ENCODE data around the gene TRIB2.
A peak's percentile ranks its signal among the peaks of the same experiment; 100 is the strongest.

TRIB2 gene

DNA sequence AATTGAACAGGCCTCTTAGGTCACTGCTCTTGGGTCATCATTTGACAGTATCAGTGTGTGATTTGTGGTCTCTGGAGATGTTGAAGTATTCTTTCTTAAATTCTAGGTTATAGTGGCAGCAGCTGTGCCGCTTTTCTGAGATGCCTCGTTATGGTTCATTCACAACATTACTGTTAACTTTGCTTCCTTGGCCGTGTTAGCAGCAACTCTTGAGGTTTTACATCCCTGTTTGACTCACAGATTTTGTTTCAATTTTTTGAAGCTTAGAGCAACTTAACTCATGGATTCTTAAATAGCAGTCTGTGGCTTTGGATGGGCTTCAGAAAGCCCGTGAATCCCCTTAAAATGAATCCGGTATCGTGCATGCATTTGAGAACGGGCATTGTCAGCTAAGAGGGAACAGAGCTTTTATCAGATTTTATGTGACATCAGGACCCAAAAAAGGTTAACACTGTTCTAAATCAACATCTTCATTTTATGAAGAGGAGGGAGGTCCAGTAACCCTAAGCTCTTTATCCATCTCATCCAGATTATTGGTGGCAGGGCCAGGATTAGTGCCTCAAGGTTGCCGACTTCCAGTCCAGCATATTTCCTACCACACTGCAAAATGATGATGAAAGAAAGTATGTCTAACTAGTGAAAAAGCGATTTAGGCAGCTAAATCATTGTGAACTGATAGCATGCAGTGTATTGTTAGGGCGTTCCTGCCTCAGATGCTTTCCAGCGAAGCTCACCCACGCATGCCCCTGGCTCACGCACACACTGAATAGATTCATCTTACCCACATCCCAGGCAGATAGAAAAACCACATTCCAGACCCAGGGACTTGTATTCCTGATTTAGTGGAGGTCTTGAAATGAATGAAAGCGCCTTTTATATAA, 5.1 kb downstream of the TRIB2 start:
- DNase-seq = no peak

DNA sequence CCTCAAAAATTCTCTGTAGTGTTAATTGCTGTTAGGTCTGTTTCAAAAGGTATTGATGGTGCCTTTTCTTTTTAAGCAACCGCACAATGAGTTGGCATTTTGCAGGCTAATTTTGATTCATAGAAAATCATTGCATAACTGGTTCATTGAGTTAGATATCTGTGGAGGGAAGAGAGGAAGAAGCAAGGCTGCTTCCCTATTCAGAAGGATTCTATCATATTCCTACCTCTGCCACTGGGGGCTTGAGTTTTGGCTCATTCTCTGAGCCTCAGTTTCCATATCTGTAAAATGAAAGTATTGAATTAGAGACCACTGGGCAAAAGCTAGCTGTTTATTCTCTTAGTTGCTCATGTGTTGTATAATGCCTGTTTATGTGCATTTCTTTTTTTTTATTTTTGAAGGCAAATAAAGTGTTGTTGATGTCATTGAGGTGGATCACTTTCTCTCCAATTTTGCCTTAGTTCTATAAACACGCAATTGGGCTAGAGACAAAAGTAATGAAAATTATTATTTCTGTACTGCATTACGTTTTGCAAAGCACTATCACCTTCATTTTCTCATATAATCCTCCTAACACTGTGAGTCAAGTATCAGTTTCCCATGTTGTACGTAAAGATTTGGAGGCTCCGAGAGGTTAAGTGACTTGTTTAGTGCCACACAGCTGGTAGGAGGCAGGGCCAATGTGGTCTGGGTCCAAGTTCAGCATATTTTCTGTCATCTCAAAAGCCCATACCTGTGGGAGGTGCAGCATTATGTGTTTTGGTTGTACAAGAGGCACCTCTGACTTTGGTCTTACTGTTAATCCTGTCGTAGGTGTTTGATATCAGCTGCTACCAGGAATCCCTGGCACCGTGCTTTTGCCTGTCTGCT, 5.9 kb downstream of the TRIB2 start:
- no peak for DNase-seq

DNA sequence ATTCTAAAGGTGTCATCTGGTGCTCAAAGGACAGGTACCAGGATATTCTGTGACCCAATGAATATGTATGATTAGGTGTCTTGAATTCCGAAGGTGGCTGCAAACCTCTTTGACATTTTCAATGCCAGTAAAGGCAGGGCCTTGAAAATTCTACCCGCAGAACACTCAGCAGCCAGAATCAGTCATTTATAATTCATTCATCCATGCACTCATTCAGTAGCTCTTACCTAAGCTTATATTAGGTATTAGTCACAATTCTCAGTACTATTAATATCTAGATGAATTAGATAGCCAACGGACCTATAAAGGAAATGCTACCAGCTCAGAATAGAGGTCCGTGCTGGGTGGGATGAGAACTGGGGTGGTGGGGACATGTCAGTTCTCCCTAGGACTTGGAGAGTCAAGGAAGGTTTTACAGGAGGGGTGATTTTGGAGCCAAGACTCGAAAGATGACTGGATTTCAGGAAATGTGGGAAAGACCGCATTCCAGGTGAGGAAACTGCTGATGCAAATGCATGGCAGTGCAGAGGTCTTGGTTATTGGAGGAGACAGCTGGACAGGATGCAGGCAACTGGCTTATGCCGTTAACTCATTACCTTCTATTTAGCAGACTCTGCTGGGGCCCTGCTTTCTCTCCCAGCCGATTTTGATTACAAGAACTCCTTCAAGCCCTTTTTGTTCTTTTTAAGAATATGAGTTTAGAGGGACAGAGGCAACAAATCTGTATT, 7.2 kb downstream of the TRIB2 start:
- DNase-seq = no peak

DNA sequence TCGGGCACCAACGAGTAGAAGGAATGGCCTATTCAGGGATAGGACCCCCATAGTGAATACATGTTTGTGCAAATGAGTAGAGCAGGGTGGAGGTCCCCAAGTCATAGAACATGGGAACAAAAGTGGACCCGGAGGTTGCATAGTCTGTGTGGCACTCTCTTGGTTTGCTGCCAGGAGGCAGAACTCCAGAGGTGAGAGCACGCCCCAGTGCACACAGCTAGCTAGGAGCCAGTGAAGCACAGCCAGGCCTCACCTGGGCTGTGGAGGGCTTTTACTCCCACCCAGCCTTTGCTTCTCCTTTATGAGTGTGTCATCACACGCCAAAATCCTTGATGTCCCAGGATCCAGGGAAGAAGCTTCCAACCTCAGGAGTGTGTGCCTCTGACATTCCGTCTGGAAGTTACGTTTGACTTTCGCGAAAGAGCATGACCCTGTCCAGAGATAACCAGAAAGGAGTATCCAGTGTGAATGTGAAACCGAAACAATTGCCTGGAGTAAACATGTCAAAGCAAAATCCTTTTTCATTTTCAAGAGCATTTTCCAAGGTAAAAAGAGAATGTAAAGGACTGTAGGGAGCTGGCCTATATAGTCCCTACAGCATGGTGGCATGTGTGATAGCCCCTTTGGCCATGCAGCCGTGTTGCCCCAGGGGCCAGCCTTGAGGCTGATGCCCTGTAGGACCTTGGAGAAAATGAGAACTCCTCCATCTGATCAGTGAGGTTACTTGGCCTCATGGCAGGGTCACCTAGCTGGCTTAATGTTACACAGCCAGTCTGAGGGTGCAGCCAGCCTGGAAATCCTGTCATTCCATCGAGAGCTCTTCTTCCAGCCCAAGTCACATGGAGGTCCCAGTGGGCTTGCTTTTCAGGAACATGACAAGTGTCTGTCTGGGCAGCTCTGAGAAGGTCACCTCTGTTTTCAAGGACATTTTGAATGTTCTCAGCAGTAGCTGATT, 8.8 kb downstream of the TRIB2 start:
- DNase-seq = no peak

DNA sequence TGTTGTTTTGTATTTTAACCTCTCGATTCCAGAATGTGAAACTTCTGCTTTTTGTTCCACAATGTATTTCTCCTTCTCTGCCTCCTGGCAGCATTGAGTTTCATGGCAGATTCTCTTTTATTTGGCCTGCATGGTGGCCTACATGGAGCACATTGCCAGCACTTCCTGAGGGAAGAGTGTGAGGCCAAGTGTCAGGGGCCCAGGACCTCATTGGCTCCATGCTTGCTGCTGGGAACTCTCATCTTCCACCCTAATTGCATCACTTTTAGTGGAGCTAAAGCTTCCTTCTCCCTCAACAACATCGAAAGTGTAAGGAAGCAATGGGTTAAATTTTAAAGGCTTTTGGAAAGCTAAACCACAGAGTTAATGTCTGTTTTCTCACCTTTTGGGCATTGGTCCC, 9.5 kb downstream of the TRIB2 start:
- no peak for DNase-seq

DNA sequence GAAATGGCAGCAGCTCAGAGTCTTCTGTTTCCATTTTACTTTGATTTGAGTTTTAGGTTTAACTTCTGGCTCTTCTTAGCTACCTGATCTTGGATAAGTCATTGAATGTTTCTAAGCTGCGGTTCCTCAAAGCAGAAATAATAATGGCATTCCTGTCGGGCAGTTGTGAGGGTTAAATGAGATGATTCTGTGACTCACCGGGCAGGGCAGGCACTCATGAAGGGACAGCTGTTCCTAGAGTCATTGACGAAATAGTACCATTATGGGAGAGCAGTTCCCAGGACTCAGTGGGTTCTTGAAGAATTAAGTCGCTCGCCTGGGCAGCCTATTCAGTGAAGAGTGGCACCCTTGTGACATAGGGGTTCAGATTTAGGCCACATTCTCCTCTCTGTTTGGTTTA, 10.3 kb downstream of the TRIB2 start:
- no peak for DNase-seq

DNA sequence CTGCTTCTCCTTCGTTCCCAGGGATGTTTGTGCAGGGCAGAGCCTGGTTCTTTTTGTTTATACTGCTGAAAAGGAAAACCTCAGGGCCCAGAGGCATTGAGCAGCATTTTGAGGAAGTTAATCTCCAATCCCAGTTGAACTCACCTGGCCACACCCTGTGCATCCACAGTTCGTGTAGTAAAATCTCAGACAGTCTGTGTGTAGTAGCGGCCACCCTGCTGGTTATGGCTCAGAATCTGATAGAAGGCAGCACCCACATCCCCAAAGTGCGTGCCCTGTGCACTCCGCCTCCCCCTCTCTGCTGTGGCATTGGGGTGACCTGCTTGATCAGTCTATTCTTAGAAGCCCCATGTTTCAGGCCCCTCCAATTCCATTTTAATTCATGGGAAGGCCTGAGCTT, 10.9 kb downstream of the TRIB2 start:
- no peak for DNase-seq

DNA sequence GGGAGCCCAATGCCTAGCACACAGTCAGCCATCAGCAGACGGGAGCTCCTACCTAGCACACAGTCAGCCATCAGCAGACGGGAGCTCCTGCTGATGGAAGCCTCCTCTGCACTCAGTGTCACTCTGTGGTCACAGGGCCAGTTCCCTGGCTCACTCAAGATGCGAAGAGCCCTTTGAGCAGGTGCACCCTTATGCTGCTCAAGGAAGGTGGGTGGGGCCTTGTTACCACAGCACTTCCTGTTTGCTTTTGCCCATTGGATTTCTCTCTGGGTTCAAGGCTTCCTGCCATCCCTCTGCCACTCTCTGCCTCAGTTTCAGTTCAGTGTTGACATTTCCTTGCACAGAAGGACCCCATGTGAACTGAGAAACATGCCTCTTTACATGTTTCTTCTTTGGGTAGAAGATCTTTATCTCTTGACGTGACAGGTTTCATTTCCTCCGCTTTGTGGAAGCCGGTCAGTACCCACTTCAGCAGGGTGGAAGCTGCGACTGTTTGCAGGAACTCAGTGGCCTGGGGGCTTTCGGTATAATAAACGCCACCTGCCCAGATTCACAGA, 11.6 kb downstream of the TRIB2 start:
- DNase-seq = peak; percentile 45

DNA sequence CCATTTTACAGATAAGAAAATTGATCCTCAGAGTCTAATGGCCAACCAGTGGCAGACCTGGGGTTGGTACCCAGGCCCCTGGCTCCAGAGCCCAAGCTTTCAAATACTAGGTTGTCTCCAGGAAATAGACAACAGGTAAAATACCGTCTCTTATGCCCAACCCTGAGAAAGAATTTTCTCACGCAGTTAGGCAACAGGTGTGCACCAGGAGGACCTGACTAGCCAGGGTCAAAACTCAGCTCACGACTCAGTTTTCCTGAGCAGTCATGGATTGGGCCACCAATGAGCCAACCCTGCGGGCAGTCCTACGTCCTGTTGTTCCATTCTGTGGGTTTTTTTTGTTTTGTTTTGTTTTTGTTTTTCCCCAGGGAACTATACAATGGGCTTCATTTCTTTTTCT, 13.5 kb downstream of the TRIB2 start:
- no peak for DNase-seq

DNA sequence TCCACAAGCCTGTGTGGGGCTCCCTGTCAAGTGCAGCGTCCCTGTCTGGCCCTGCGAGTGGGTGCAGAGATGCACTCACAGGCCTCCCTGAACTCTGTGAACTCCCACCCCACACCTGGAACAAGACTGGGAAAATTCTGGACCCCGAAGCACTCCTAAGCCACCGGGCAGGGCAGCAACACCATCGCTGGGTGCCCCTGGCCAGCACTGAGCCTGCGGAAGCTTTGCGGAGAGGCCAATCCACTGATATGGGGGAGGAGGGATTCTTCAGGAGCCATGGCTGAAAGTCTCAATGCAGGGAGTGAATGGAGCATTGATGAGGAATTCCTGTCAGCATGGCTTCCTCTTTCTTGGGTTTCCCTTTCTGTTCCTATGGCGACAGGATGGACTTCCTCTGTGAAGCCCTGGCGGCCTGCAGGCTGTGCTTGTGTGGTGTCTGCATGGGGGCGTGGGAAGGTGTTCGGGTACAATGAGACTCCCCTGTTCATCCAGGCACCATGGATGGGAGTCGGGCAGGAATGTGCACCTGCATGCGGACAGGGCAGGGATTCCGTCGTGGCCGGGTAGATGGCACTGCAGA, 15.1 kb downstream of the TRIB2 start:
- DNase-seq = no peak

DNA sequence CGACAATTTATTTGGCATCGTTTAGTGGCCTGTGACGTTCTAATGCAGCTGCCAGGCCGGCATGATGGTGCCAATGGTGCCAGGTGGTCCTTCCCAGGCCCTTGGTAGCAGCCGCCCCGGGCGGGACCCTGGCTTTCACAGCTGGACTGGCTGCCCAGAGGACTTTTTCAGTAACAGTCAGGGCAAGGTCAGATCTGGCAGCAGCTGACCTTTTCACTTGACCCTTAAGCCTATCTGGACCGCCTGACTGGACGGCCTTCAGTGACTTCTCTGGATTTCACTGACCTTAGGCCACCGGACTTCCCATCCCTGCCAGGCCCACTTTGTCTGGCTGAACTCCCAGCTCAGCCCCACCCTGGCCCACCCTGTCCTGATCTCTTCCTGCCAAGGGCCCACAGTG, 15.9 kb downstream of the TRIB2 start:
- DNase-seq = no peak

DNA sequence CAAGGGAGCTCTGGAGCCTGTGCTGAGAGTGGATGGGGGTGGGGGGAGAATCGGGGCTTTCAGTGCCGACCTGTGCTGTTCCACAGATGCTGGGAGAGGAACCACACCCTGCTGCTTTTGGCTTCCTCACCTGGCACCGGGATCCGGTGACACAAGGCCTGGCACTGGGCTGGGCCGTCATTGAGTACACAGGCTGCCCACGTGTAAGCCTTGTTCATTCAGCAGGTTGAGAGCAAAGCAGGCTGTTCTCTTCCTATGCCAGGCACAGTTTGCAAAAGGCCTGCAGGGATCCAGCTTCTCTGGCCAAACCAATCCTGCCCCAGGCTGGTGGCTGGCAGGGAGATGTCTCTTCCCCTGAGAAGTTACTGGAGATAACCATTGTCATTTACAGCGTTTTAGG, 17.1 kb downstream of the TRIB2 start:
- no peak for DNase-seq

DNA sequence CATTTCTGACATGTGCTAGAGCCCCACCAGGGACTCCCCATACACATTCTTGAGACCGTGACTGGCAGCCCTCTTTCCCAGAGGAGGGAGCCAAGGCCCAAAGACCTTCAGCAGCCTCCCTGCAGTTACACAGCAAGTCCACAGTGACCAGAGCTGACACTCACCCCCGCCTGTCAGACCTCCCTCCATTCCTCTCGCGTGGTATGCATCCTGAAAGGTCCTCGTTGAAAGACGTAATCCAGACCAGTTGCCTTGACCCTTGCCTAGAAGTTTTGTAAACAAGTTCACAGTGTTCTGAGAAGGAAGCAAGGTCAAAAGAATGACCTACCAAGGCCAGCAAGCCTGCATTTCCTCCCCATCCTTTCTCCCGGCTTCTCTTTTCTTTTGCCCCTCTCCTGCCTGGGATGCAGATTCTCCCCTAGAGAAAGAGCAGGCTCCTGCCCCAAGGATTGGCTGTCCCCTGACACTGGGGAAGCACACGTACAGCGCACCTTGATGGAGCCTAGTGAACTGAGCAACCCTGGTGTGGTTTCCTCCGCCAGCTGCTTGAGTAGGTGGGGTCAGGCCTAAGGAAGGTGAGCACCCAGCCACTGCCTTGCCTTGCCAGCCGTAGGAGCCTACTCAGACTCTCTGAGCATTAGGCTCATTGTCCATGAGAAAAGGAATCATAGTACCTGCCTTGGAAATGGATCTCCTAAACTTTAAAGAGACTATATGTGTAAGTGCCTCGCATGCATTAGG, 18.3 kb downstream of the TRIB2 start:
- no peak for DNase-seq

DNA sequence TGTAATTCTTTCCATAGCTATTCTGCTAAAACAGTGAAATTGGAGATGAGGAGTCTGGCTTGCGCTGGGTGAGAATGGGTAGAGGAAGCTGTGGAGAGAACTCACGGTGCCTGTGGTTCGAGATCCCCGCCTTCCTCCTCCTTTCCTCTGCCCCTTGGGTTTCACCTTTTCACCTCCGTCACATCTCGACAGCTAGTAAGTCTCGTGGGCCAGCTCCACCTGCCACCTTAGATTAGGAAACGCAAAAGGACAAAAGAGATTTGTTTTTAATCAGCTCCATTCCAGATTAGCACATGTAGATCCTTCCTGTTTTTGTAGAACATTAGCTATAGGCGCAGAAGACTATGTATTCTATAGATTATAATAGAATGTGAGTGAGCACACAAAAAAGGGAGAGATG, 20.6 kb downstream of the TRIB2 start:
- no peak for DNase-seq

DNA sequence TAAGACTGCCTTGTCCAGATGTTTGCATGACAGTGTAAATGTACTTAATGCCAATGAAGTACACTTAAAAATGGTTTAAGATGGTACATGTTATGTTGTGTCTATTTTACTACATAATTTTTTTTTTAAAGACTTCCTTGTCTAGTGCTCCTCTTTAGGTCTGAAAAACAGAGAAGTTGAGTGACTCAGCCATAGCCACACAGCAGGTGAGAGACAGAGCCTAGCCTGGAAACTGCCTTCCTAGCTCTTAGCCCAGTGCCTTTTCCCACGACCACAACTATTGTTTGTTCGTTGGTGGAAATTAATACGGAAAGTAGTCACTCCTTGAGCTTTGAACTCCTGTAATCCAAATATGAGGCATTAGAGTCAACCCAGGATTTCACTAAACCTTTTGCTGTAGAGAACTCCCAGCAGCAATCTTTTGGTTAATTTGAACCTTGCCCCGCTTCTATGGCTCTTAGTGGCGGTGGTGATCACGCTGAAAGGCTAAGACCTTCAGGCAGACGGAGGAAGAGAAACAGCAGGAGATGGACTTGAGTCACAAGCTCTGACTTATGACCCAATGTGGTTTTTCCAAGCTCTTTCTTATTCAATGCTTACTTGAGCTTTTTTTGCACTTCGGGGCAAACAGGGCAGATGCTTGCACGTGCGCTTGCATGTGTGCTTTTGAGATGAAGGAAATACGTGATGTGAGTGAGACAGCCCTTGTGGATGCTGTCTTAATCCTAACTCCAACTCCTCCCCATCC, 21.2 kb downstream of the TRIB2 start:
- no peak for DNase-seq

DNA sequence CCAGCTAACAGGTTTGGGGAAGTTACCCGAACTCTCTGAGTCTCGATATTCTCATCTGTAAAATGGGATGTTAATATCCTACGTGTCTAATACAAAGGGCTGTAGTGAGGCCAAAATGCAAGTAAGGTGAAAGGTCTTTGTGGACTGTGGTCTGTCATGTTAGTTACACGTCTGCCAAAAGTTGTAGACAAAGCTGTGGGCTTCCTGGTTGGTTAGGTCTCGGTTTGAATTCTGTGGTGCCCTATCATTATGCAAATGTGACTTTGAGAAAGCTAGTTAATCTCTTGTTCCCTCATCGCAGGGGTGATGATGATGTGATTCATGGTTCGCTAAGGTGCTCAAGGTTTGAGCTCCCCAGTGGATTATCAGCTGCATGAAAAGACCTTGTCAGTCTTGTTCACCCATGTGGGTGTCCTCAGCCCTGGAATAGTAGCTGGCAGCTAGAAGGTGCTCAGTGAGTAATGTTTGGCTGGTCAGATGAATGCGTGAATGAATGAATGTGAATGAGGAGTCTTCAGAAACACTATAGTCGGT, 23.1 kb downstream of the TRIB2 start:
- DNase-seq = no peak

DNA sequence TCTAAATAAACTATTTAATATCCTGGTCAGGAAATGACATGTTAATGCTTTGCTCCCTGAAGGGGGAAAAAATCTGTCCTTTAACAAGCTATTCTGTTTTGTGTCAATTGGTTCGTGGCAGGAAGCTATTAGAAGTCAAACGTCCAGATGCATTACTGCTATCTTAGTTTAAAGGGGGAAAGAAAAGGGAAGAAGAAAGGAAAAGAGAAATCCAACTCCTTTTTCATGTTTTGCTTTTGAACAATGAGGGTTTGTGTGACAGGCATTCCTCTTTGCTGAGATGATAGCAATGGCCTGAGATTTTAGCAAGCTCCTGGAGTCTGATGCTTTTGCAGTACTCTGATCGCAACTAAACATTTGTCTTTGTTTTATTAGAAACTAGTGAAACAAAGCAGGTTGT, 24.6 kb downstream of the TRIB2 start:
- no peak for DNase-seq

DNA sequence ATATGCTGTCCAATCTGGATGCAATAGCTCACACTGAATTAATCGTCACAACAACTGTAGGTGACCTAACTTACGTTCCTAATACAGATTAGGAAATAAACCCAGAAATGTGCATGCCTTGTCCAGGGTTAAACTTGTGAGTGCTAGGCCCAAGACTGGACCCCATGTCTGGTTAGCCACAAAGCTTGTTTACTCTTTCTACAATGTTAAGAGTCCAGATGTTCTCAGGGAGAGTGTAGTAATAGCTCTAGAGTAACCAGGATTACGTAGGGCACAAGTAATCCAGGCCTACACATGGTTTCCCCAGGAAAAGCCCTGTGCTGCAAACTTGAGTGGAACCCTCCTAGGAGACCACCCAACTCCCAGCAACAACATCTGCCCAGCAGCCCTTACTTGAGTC, 26.2 kb downstream of the TRIB2 start:
- DNase-seq = no peak

DNA sequence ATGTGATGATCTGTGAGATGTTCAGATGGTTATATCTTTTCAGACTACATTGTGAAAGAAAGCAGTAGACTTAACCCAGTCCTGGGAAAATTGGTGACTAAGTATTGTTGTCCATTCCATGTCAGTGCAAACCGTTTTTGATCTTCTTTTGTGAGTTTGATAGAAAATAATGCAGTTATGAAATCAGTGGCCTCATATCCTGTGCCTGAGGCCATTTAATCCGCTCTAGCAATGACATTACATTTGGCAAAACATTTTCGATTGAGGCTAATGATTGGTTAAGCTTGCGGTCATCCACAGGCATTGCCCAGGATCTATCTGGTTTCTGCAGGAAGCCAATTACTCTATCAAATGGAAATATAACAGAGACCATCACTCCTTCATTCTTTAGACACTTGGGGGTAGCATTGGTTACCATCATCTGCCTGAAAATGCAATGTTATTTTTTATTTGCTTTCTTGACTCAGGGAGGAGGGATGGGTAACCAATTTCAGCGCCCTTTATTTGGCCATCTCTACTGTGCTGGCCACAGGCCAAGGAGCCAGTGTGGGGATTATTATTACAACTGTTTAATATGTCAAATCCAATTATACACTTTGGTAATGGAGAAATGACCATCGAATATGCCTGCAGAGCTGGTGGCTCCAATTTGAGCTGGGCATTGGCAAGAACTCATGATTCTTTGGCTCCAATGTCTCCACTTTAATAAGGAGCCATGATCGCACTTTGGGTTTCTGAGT, 33.6 kb downstream of the TRIB2 start:
- DNase-seq = no peak

All from activated T-cell treated with anti-CD3 and anti-CD28 coated beads, Interleukin-2, amount 50 U/mL, for 1 hour (primary cell).